Ramos (cell line): ENCODE measurements around the gene S100A7A.
"Not testable (repeated sequence)": the region's sequence is repeated elsewhere in the genome, so short reads cannot be mapped to it uniquely, and the experiment has no call there.

Experiments
- in situ Hi-C: fragments of 300-500 bp; cut with MboI; formaldehyde crosslinking; loops from one replicate; pipeline ENCODE4 v1.14.3; 2022; ENCODE audit warnings: low sequenced_read_pairs; ENCODE audit not compliant: unreplicated experiment

S100A7A gene

DNA sequence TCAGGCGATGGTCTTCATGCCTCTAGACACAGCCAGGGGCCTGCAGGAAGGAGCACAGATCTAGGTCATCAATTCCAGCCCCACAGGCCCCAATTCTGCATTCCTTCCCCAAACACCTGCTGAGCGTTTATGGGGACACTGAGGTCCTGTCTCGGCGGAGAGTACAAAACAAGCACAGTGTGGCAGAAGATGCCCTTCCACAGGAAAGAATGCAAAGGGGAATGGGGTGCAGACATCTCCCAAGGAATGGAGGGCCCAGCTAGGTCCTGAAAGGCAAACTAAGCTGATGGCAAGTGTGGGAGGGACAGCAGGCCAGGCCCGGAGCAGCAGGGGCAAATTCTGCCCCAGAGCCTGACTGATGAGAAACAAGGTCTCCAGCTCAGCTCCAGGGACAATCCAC is 21.9 kb upstream of the S100A7A start:
- in situ Hi-C loops = no loop called here

DNA sequence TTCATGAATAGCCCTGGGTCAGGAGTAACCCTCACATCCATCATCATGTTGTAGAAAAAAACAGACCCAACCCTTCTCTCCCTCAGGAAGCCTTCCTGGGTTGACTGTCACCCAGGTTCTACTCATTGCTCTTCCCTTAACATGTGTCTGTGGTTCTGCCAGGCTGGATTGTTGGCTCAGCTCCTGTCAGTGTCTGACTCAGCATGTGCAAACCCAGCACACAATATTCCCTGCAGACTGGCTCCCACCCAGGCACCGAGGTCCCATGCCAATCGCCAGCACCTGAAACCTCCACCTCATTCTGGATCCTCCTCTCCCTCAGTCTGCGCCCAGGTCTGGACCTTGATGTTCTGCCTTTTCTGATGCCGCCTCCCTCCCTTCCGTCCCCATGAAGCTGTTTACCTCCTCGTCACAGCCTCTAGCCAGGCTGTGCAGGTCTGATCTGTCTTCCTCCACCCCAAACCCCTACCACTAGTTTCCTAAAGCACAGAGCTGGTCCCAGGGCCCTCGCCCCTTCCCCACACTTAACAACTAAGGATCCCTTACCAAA is 21.1 kb upstream of the S100A7A start:
- in situ Hi-C loops = no loop called here

DNA sequence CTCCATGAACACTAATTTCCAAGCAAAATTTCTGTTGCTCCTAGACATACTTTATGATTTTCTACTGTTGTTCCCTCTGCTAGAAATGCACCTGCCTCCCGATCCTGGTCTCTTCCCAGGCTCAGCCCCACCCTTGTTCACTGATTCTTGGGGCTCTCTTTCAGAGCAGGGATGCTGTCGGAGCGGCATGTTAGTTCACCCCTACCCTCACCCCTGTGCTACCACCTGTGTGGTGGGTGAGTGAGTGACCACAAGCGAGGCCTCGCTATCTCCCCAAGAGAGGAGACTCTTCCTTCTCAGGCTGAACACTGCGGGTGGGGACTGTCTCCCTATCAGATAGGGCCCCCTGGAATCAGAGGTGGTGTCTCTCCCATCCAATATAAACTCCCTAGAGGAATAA is 20.5 kb upstream of the S100A7A start:
- in situ Hi-C loops = no loop called here

DNA sequence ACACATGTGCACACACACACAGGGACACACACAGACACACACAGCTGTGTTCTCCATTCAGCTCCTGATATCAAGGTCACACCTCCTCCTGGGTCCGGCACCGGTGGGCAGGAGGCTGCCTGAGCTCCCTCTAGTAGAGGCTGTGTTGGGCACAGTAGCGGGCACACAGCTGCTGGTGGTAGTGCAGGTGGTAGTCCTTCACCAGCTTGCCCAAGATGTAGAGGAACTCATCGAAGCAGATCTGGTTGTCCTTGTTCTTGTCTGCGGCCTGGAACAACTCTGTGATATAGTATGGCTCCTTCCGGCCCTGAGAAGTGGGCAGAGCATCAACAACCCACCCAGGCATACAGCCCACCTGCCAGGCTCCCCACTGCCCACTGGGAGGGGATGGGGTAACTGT is 19.9 kb upstream of the S100A7A start:
- in situ Hi-C loops = no loop called here

DNA sequence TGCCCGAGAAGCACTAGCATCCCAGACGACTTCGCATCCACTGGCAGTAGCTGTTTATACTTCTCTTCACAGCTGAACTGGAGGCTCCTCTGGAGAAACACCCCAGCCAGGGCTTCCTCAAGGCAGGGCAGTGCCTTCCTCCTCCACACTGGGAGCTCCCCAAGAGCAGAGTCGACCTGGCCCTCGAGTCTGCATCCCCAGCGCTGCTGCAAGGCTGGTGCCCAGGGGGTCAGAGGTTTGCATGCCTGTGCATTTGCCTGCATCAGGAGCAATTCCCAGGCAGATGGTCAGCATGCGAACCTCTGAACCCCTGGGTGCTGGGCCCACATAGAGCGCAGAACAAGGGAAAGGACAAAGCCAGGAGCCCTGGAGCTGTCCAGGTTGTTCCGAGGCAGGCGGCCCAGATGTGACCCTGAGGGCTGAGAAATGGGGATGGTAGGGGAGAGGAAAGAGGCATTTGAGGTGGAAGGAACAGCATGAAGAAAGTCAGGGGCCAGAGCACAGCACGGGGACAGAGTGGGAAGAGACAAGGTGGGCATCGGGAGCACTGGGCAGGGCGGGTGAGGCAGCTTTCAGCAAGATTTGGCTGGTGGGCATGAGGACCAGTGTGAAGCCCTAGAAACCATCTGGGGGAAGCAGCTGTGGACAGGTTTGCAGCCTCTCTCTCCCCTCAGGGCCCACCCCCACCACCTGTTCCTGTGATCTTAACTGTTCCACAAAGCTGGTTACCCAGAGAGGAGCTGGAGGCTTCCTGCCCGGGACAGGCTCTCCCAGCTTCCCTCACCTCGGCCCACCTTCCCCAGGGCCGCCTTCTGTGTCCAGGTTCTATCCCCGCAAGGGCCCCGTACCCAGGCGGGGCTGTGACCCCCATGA is 19.0 kb upstream of the S100A7A start:
- in situ Hi-C loops = no loop called here

DNA sequence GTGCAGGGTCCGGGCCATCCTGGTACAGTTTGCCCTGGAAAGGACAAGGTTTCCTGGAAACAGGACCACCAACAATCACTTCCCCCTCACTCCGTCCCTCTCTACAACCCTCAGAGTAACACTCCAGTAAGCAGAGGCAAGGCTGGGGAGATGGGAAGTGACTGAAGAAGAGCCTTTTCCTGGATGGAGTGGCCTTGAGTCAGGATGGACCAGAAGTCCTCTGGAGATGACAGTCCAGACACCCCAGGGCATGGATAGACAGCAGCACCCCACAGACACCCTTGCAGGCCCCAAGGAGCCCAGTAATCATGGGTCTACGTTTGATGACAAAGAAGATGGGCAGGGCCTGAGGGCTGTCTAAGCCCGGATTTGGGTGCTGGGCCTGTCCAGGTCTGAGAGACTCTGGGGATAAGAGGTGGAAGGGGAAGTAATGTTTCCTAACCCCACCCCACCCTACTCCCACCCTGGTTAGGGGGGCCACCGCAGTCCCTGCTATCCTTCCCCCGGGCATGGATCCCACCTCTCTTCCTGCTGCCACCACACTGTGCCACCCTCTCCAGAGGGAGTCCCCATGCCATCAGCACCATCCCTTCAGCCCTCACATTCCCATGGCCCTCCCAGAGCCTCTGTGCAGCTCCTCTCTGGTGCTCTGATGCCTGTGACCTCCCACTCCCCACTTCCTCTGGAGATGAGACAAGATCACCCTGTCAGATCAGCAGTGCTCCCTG is 18.2 kb upstream of the S100A7A start:
- in situ Hi-C loops = no loop called here

DNA sequence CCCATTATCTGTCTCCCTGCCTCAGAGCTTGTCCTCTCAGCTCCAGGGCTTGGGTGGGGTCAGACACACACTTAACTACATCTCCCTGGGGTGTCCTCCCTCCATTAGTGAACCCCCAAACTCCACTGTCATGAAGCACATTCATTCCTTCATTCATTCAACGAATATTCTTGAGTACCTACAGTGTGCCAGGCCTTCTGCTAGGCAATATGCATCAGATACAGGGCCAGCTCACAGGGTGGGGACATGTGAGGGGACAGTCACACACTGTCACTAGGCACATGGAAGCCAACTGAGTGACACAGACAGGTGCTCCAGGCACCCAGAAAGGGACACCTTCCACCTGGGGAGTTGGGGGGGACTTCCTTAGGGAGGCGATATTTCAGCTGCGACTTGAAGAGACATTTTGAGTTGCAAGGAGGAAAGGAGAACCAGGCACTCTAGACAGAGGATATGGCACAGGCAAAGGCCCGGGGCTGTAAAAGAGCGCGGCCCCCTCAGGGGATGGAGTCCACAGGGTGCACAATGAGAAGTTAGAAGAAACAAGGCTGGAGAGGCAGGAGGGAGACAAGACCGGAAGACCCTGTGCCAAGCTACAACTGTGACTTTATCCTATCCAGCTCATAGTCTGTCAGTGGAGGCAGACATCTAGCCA is 16.8 kb upstream of the S100A7A start:
- in situ Hi-C loops = no loop called here

DNA sequence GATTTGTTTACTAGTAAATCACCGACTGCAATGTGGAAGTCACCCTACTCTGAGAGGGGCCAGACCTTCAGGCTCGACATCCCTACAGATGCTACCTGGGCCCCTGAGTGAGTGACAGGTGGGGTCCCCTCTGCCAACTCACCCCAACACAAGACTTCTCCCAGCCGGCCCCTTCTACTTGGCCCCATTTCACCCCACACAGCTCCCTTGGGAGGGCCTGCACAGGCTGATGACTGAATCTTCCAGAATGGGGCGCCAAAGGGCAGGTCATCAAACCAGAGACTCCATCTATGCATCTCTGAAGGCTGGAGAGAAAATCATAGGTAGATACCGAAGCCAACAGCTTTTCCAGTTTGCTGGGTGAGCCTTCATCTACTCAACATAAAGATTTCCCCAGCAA is 16.1 kb upstream of the S100A7A start:
- in situ Hi-C loops = no loop called here

DNA sequence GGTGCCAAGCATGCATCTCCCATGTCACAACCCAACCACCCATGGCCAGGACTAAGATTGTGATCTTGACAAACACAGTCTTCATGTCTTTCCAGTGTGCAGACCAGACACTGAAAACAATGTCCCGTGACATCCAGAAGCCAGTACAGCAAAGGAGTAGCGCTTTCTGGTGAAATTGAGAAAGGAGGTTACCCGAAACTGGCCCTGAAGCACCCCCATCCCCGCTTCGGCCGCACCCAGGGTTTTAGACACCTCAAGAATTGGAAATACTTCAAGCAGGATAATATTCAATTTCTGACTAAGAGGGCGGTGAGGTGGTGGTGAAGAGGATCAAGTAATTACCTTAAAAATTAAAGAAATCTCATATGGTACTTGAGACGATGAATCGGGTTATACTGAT is 14.9 kb upstream of the S100A7A start:
- in situ Hi-C loops = no loop called here

DNA sequence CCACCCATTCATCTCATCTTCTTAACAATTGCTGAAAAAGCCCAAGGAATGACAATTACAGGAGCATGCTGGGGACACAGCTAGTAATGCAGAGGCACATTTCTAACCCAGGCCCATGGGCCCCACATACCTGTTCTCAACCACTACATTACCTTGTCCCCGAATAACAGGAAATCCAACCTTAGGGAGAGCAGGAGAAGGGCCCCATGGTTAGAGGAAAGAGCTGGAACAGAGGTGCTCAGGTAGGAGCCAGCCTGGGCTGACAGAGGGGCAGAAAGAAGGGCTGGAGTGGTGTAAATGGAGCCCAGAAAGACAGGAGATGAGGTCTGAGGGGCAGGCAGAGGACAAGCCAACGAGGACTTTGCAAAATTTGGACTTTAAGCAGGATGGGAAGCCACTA is 14.1 kb upstream of the S100A7A start:
- in situ Hi-C loops = no loop called here

DNA sequence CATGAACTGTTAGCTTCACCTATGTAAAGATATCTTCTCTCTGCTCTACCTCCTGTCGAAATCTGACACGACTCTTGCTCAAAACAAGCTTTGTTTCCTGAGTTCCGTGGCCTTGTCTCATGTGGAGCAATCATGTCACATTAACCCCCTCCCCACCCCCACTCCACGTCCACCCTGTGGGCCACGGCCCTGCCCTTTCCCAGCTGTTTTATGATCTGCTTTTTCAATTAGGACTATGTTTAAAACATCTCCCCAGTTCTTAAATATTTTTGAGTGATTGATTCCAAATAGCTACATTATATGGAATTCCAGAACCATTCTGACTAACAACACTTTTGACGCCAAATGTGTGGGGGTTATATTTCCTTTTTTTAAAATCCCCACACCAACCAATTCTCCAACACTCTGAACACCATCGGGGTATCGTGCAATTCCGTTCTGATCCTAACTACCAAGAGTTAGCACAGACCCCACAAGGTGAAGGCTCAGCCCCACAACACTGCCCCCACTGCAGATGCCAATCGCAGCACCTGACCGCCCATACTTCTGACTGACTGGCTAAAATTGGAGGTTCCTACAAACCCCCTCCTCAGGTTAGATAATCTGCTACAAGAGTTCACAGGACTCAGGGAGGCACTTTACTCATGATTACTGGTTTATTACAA is 12.8 kb upstream of the S100A7A start:
- in situ Hi-C loops = no loop called here

DNA sequence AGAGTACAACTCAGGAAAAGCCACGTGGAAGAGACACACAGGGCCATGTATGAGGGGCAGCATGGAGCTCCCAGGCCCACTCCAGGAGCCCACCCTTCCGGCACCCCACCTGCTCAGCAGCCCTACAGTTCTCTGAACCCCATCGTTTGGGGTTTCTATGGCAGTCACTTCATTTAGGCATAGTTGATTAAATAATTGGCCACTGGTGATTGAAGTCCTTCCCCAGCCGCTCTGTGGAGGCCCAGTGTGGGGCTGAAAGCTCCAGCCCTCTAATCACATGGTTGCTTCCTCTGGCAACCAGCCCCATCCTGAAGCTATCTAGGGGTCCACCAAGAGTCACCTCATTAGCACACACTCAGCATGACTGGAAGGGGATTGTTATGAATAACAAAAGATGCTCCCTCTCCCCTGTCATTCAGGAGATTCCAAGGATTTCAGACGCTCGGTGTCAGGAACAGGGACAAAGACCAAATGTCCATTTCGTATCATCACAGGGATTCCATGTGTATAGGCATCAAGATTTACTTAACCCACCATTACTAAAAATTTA is 12.2 kb upstream of the S100A7A start:
- in situ Hi-C loops = no loop called here

DNA sequence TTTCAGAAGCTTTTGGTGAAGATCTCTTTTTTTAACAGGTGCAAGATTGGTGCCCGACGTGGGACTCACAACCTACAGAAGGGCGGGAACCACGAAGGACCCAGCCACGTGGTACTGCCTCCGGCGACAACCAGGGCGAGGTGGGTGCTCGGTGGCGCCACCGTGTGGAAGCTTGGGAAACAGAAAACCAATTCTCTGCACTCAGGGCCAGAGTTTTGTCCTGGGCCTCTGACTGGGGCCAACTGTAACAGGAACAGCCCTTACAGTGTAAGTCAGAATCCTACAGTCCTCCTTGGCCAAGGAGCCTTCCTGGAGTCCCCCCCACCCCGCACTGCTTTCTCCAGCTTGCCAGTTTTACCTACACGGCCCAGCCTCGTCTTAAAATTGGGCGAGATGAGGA is 11.6 kb upstream of the S100A7A start:
- in situ Hi-C loops = no loop called here

DNA sequence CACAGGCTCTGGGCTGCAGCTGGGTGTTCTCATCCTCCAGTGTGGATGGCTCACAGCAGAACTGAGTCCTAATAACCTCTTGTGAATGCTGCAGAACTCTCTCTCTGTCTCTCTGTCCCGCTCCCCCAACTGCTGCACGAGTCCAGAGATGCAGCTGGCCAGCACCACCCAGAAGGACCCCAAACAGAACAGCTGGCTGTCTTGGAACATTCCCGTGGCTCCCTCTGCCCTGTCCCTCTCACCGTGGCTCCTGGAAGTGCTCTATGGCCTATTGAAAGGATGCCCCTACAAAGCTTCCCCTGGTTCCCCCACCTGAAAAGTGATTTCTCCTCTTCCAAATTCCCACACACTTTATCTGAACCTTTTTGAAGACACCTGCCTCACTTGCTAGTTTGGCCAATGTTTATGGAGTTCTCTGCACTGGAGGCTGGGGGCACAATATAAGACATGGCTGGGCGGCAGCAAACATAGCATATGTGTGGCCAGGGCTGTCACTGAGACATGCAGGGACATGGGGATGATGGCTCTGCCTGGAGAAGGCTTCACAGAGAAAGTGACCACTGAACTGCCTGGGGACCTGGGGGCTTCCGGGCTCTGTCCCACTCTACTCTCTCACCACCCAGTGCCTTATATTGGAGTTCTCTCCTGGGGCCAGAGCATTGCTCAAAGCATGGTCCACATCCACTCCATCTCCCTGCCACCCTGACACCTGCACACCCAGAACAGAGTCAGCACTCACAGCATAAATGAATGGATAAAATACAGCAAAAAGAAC is 10.3 kb upstream of the S100A7A start:
- in situ Hi-C loops = not testable (repeated sequence)

DNA sequence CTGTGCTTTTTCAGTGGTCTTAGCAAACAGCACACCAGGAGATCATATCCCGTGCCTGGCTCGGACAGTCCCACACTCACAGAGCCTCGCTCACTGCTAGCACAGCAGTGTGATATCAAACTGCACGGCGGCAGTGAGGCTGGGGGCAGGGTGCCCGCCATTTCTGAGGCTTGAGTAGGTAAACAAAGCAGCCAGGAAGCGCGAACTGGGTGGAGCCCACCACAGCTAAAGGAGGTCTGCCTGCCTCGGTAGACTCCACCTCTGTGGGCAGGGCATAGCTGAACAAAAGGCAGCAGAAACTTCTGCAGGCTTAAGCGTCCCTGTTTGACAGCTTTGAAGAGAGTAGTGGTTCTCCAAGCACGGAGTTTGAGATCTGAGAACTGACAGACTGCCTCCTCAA is 9.0 kb upstream of the S100A7A start:
- in situ Hi-C loops = not testable (repeated sequence)

DNA sequence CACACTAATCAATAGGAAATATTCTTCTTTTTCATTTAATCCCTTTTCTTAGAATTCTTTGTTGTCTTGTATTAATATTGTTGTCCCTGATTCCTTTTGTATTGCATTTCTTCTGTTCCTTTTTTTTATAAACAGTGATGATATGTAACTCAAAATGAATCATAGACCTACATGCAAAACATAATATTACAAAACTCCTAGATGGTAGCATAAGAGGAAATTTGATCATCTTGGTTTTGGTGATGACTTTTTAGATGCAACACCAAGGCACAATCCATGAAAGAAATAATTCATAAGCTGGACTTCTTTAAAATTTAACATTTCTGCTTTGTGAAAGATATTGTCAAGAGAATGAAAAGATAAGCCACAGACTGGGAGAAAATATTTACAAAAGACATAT is 2.4 kb upstream of the S100A7A start:
- in situ Hi-C loops = not testable (repeated sequence)

DNA sequence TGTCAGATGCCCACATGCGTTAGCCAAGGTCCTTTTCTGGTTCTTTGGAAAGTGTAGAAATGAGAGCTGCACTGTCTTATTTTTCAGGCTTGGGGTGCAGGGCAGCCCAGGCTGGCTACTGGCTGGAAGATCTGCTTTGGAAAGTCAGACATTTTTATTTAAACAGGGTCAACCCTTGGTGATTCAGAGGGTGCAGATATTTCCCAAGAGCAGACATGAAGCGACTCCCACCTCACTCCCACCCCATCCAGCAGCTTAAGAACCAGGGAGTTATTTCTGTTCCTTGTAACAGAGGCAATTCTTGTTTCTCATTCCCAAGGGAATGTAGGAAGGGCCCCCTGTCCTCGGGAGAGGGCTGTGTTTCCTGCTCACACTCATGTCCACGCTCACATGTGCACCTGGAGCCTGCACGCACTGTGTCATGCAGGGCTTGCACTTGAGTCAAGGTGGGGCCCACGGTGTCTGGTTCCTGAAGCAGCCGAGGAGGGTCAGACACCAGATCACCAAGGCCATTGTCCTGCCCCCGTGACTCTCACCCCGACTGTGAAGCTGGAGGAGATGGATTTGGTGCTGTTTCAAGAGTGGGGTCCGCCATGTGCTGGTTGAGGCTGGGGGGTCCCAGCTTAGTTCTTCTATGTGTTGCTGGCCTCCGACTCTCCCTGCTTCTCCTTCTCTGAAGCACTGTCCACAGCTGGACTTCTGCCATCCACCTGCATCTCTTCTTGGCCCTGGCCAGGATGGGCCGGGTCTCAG is 992 bp downstream of the S100A7A start:
- in situ Hi-C loops = no loop called here

DNA sequence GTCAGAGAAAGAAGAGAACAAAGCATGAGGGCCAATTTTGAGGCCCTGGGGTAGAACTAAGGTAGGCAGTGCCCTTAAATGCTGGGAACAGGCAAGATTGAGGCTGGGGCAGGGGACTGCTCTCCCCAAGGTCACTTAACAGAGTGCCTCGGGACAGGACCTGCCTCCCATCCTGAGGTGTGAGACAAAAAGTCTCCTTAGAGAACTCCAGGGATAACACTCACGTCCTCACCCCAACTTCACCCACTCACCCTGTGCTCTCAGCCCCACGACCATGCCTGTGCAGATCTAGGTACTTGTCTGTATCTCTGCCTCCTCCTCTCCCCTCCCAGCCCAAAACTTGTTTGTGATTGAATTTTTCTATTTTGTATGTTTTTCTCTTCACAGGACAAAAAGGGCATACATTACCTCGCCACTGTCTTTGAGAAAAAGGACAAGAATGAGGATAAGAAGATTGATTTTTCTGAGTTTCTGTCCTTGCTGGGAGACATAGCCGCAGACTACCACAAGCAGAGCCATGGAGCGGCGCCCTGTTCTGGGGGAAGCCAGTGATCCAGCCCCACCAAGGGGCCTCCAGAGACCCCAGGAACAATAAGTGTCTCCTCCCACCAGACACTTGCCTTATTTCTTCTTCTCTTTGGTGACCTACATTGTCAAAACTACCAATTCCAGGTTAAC is 2.6 kb downstream of the S100A7A start:
- in situ Hi-C loops = not testable (repeated sequence)
